Measurements from ENCODE around the gene SLC16A1. TPM values are rescaled to one million over a fixed set of nuclear protein-coding genes. Genes with fewer than 3 reads are reported as not detected.
"Not testable (repeated sequence)": the region's sequence is repeated elsewhere in the genome, so short reads cannot be mapped to it uniquely, and the experiment has no call there.

Gene SLC16A1
- total RNA-seq, 1 donor from 2014 or later, result 113 TPM

DNA sequence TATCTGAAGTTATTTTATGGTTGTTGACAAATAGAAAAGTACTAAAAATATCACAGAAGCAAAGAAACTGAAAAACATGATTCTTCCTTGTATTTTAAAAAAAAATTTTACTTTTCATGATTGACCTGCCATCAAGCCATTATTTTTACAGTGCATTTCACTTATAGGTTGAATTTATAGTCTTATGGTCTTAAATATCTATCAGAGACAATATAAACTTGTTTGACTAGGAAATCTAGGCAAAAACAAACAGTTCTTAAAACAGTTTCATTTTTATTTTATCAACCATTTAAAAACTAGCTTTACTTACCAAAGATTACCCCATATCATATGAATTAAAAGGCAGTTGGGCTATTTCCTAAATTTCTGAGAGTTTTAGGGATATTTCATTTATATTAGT, 59.2 kb downstream of the SLC16A1 start:
- Mint-ChIP-seq H3K4me1 (no peaks in the 10 kb centered on the region), H3K4me3 (no peak overlapping the region), H3K27me3 (ENCODE audit: low read depth) (no peaks in the 10 kb centered on the region), H3K27ac (ENCODE audit: unreplicated experiment) (no peak overlapping the region), H3K9me3 (peaks cover 21% of the 10 kb centered on the region), H3K36me3 (ENCODE audit: low read depth) (peaks cover 32% of the 10 kb centered on the region)
- DNase-seq (ENCODE audit: low read depth, low spot score), result no peak
- TF ChIP-seq, protein P1, sequence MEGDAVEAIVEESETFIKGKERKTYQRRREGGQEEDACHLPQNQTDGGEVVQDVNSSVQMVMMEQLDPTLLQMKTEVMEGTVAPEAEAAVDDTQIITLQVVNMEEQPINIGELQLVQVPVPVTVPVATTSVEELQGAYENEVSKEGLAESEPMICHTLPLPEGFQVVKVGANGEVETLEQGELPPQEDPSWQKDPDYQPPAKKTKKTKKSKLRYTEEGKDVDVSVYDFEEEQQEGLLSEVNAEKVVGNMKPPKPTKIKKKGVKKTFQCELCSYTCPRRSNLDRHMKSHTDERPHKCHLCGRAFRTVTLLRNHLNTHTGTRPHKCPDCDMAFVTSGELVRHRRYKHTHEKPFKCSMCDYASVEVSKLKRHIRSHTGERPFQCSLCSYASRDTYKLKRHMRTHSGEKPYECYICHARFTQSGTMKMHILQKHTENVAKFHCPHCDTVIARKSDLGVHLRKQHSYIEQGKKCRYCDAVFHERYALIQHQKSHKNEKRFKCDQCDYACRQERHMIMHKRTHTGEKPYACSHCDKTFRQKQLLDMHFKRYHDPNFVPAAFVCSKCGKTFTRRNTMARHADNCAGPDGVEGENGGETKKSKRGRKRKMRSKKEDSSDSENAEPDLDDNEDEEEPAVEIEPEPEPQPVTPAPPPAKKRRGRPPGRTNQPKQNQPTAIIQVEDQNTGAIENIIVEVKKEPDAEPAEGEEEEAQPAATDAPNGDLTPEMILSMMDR (conservative IDR thresholded peaks at IDR 0.05), result no peak

DNA sequence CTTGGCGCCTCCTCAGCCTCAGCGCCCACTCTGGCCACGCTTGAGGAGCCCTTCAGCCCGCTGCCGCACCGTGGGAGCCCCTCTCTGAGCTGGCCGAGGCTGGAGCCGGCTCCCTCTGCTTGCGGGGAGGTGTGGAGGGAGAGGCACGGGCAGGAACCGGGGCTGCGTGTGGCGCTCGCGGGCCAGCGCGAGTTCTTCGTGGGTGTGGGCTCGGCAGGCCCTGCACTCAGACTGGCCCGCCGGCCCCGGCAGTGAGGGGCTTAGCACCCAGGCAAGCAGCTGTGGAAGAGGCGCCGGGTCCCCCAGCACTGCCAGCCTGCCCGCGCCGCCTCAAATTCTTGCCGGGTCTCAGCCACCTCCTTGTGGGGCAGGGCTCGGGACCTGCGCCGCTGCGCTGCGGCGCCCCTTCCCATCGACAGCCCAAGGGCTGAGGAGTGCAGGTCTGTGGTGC, 61.4 kb downstream of the SLC16A1 start:
- no peak overlapping the region for H3K27ac Mint-ChIP-seq (ENCODE audit: unreplicated experiment)
- no peak for DNase-seq (ENCODE audit: low read depth, low spot score)
- no peaks in the 10 kb centered on the region for H3K27me3 Mint-ChIP-seq (ENCODE audit: low read depth)
- H3K9me3 Mint-ChIP-seq, result peaks cover 18% of the 10 kb centered on the region
- TF ChIP-seq, protein P1 (conservative IDR thresholded peaks at IDR 0.05), result no peak
- no peaks in the 10 kb centered on the region for H3K4me1 Mint-ChIP-seq
- peaks cover 28% of the 10 kb centered on the region for H3K36me3 Mint-ChIP-seq (ENCODE audit: low read depth)
- no peak overlapping the region for H3K4me3 Mint-ChIP-seq

DNA sequence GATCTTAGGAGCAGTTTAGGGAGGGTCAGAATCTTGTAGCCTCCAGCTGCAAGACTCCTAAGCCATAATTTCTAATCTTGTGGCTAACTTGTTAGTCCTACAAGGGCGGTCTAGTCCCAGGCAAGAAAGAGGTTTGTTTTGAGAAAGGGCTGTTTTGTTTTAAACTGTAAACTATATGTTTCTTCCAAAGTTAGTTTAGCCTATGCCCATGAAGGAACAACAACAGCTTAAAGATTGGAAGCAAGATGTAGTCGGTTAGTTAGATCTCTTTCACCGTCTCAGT, 62.0 kb downstream of the SLC16A1 start:
- TF ChIP-seq, protein P1 (conservative IDR thresholded peaks at IDR 0.05), result no peak
- Mint-ChIP-seq H3K27me3 (ENCODE audit: low read depth) (no peaks in the 10 kb centered on the region), H3K9me3 (peaks cover 15% of the 10 kb centered on the region), H3K4me3 (no peak overlapping the region), H3K27ac (ENCODE audit: unreplicated experiment) (no peak overlapping the region), H3K4me1 (no peaks in the 10 kb centered on the region), H3K36me3 (ENCODE audit: low read depth) (peaks cover 28% of the 10 kb centered on the region)
- DNase-seq (ENCODE audit: low read depth, low spot score), result no peak

DNA sequence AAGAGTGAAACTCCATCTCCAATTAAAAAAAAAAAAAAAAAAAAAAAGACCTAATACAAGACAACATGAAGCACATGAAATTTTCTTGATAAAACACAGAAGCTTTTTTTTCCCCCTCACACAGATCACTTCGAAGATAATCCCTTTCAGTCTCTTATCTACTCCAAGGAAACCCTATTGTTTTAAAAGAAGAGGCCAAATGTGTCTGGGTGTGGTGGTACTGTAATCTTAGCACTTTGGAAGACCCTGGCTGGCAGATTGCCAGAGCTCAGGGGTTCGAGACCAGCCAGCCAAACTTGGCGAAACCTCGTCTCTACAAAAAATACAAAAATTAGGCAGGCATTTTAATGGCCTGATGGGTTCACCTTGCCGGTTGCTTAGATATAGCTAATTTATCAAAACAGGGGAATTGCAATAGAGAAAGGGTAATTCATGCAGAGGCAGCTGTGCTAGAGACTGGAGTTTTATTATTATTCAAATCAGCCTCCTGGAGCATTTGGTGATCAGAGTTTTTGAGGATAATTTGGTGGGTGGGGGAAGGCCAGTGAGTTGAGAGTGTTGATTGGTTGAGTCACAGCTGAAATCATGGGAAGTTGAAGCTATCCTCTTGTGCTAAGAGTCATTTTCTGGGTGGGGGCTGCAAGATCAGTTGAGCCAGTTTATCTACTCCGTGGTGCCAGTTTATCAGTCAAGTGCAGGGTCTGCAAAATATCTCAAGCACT, 62.5 kb downstream of the SLC16A1 start:
- no peak overlapping the region for H3K4me3 Mint-ChIP-seq
- TF ChIP-seq, protein P1 (conservative IDR thresholded peaks at IDR 0.05), result no peak
- peaks cover 28% of the 10 kb centered on the region for H3K36me3 Mint-ChIP-seq (ENCODE audit: low read depth)
- no peaks in the 10 kb centered on the region for H3K27me3 Mint-ChIP-seq (ENCODE audit: low read depth)
- peaks cover 15% of the 10 kb centered on the region for H3K9me3 Mint-ChIP-seq
- DNase-seq (ENCODE audit: low read depth, low spot score), result no peak
- H3K4me1 Mint-ChIP-seq, result no peaks in the 10 kb centered on the region
- no peak overlapping the region for H3K27ac Mint-ChIP-seq (ENCODE audit: unreplicated experiment)

DNA sequence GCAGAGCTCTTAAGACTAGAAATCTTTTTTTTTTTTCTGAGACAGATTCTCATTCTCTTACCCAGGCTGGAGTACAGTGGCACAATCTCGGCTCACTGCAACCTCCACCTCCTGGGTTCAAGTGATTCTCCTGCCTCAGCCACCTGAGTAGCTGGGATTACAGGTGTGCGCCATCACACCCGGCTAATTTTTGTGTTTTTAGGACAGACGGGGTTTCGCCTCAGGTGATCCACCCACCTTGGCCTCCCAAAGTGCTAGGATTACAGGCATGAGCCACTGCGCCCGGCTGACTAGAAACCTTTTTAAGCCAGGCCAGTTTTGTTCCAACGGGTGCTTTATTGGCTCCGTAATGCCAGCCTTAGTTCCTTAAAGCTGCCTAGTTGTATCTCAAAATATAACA, 66.1 kb downstream of the SLC16A1 start:
- not testable (repeated sequence) for H3K27ac Mint-ChIP-seq (ENCODE audit: unreplicated experiment); H3K27me3 Mint-ChIP-seq (ENCODE audit: low read depth)

DNA sequence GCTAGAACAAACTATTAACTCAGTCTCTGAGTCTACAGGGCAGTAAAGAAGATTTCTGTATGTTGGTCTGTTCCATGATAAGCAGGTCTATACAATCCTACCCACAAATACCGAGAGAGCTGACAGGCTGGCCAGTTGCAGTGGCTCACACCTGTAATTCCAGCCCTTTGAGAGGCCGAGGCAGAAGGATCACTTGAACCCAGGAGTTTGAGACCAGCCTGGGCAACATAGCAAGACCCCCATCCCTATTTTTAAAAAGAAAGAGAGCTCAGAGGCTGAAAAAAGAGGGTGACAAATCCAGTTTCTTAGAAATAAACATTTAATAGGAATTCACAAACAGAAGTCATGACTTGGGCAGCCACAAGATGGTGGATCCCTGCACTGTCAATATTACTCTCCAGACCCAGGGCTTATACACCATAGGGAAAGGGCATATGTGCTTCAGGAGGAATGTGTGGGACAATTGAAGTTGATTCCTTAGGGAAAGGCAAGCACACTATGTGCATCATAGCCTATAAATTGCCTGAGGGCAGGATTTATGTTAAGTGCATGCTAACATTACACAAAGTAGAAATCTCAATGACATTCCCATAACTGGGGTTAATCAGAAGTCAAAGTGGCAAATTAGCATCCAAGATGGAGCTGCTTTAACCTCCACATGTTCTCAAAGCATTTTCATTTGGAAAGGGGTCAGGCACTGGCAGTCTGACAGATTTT, 66.8 kb downstream of the SLC16A1 start:
- Mint-ChIP-seq H3K4me3 (no peak overlapping the region), H3K4me1 (peaks cover 3% of the 10 kb centered on the region), H3K36me3 (ENCODE audit: low read depth) (peaks cover 9% of the 10 kb centered on the region), H3K27me3 (ENCODE audit: low read depth) (no peaks in the 10 kb centered on the region), H3K27ac (ENCODE audit: unreplicated experiment) (no peak overlapping the region), H3K9me3 (peaks cover 6% of the 10 kb centered on the region)
- TF ChIP-seq, protein P1 (conservative IDR thresholded peaks at IDR 0.05), result no peak
- DNase-seq (ENCODE audit: low read depth, low spot score), result no peak

More for the DNA sequence above, 66.1 kb downstream of the SLC16A1 start:
- not testable (repeated sequence) for H3K9me3 Mint-ChIP-seq; H3K36me3 Mint-ChIP-seq (ENCODE audit: low read depth); H3K4me1 Mint-ChIP-seq; H3K4me3 Mint-ChIP-seq; DNase-seq (ENCODE audit: low read depth, low spot score)

All from neural crest cell (in vitro differentiated cells).